ENCODE data around the gene ZAP70. TPM values are rescaled to one million over a fixed set of nuclear protein-coding genes. Genes with fewer than 3 reads are reported as not detected.

The ZAP70 gene
- total and polyA plus RNA-seq, 2 of the 13 experiments (the other 11 are each of a cell fraction or from before 2014, with no cell fraction given) = 0.51 to 4.0 TPM

GRCh38 chr2:97663962-97664635 is 49.3 kb upstream of the ZAP70 start, which contains the start of gene ACTR1B (continued):
- TF ChIP-seq ZBTB14 (CRISPR knock-in tag; IDR thresholded peaks at IDR 0.05) (peak; percentile 80), ZNF704 (CRISPR knock-in tag; IDR thresholded peaks at IDR 0.05; ENCODE audit: borderline replicate concordance) (peak; percentile 34; the same call in 1 of the 2 replicates), MTF1 (CRISPR knock-in tag; IDR thresholded peaks at IDR 0.05) (no peak), ZNF567 (CRISPR knock-in tag; IDR thresholded peaks at IDR 0.05; ENCODE audit: borderline replicate concordance) (no peak), RBM39 (IDR thresholded peaks at IDR 0.05; ENCODE audit: low read depth, low read length, poor library complexity, severe bottlenecking) (peak; percentile 66), KAT7 (CRISPR knock-in tag; IDR thresholded peaks at IDR 0.05; ENCODE audit: borderline replicate concordance) (no peak), TERF1 (CRISPR knock-in tag; IDR thresholded peaks at IDR 0.05) (no peak), CBX2 (IDR thresholded peaks at IDR 0.05; ENCODE audit: low read depth, low read length) (no peak), CBX2 (CRISPR knock-in tag; IDR thresholded peaks at IDR 0.05; ENCODE audit: low read depth) (no peak), ZNF34 (CRISPR knock-in tag; IDR thresholded peaks at IDR 0.05; ENCODE audit: borderline replicate concordance) (no peak), ZNF350 (CRISPR knock-in tag; IDR thresholded peaks at IDR 0.05; ENCODE audit: borderline replicate concordance, low read depth) (peak; percentile 46; the same call in 1 of the 2 replicates), REPIN1 (CRISPR knock-in tag; IDR thresholded peaks at IDR 0.05; ENCODE audit: borderline replicate concordance, low read depth) (peak; percentile 47; the same call in 1 of the 2 replicates), RERE (CRISPR knock-in tag; IDR thresholded peaks at IDR 0.05; ENCODE audit: low read depth) (peak; percentile 28; the same call in 1 of the 2 replicates), FOXP4 (CRISPR knock-in tag; IDR thresholded peaks at IDR 0.05) (peak; percentile 43; the same call in 1 of the 2 replicates), MAFG (CRISPR knock-in tag; IDR thresholded peaks at IDR 0.05) (no peak), ZSCAN12 (CRISPR knock-in tag; IDR thresholded peaks at IDR 0.05) (0 out of 2 replicates have a peak, but pooled peaks have one; percentile 68), ZKSCAN1 (IDR thresholded peaks at IDR 0.05; ENCODE audit: low read length) (no peak), ZNF12 (CRISPR knock-in tag; IDR thresholded peaks at IDR 0.05) (no peak)
